KG1 (cell line): Measurements from ENCODE around the gene WDR59.
"Not testable (repeated sequence)": the region's sequence is repeated elsewhere in the genome, so short reads cannot be mapped to it uniquely, and the experiment has no call there.

Experiments used
- DNase-seq: peaks from one replicate; lab custom pipeline; 2025; lab: John Stamatoyannopoulos, UW

Gene WDR59

GRCh38 chr16:74973304-74973703, 11.6 kb downstream of the WDR59 start:
- DNase-seq = no peak

- no peak for DNase-seq
Observed at GRCh38 chr16:74954763-74955162, 30.2 kb downstream of the WDR59 start.

GRCh38 chr16:74951681-74952080, 33.2 kb downstream of the WDR59 start:
- DNase-seq = no peak

DNA sequence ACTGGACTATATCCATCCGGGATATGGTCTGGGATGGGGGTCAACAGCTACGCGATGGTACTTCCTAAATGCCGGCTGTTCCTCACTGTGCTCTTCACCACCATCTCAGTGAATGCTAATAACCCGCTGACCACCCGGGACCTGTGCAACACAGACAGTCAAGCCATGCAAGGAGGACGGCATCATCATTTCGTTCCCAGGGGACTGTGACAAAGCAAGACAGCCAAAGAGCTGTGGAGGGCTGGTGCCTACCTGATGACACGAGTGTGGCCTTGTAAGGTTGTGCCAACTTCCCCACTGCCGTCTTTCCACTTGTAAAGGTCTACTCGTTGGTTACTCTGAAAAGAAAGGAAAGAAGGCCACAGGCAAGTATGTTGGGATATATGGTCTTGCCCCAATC, 33.7 kb downstream of the WDR59 start:
- DNase-seq = no peak

GRCh38 chr16:74950511-74950910, 34.4 kb downstream of the WDR59 start:
- DNase-seq = no peak

DNA sequence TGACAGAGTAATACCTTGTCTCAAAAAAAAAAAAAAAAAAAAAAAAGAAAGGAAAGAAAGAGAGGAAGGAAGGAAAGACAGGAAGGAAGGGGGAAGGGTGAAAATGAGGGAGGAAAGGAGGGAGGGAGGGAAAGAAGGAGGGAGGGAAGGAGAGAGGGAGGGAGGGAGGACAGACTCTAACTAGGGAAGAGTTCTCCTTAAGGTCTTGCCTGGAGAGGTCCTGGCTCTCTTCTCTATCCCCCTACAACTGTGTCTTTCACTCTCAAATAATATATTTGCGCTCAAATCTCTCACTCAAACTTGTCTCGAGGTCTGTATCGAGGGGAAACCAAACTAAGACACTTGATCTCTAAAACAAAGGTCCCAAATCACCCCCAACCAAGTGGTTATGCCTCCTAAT, 35.6 kb downstream of the WDR59 start:
- DNase-seq = no peak

DNA sequence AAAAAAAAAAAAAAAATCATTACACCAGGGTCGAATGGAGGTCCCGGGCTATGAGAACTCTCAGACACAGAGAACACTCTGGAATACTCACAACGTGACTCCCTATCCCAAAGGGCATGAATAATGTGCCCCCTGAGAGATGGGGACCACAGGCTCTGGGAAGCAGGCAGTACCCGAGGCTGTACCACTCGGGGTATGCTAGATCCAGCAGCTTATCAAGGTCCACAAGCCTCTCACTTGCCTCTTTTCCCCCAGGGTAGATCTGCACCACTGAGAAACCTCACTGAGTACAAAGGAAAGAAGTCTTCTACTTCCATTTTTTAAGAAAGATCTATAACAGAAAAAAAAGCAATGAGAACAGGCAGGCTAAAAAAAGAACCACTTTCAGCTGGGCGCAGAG, 40.5 kb downstream of the WDR59 start:
- DNase-seq = no peak

- DNase-seq = no peak
Observed at GRCh38 chr16:74942977-74943918, 41.7 kb downstream of the WDR59 start.

DNA sequence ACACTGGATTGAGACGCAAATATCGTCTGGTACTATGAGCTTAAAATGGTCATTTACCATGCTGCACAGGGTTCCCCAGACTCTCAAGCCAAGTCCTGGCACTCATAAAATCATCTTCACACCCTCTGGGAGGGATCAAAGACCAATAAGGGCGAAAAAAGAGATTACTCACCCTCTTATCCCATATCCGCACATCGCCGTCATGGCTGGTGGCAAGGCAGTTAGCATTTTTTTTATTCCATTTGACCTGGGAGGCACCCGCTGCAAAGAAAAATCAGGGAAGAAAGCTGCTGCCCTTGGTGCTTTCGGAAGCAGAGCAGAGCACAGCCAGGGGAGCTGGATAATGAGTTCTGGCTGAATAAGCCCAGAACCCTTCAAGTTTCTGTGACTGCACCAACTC, 42.4 kb downstream of the WDR59 start:
- no peak for DNase-seq

DNA sequence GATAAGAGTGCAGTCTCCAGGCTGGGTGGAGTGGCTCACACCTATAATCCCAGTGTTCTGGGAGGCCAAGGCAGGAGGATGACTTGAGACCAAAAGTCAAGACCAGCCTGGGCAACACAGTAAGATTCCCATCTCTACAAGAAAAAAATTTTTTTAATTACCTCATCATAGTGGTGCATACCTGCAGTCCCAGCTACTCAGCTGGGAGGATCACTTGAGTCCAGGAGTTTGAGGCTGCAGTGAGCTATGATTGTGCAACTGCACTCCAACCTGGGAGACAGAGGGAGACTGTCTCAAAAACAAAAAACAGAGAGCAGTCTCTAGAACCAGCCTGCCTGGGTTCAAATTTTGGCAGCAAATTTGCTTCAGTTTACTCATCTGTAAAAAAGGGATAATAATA, 45.2 kb downstream of the WDR59 start:
- no peak for DNase-seq

DNA sequence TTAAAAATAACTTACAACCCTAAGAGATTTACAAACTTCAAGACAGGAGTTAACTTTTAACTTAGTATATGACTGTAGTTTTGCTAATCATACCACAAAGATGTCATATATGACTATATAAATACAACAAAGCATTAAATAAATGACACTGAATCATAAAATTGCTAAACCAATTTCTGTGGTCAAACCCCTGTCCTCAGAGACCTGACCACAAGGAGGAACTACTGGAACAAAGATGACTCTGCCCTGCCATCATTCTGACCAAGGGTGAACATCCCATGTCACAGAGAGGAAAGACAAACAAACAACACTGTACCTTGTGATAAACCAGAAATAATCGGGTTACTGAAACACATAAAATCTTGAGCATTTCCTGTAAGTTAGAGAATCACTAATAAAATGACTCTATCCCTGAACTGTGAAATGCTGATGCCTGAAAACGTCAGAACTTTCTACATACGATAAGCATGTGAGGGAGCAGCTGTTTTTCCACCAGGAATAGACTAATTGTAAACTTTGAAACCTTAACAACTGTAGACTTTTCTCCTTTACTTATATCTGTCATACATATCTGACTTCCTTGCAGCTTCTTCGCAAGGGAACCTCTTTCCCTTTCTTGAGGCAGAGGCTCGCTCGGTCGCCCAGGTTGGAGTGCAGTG, 47.9 kb downstream of the WDR59 start:
- DNase-seq = peak; percentile 20

DNA sequence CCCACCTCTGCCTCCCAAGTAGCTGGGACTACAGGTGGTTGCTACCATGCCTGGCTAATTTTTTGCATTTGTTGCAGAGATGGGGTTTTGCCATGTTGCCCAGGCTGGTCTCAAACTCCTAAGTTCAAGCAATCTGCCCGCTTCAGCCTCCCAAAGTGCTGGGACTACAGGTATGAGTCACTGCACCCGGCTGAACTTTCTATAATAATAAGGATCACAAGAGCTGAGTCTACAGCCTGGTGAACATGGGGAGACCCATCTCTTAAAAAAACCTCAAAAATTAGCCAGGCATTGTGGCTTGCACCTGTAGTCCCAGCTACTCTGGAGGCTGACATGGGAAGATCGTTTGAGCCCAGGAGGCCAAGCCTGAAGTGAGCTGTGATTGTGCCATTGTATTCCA, 53.5 kb downstream of the WDR59 start:
- DNase-seq = no peak

- no peak for DNase-seq
Observed at GRCh38 chr16:74929636-74930035, 55.3 kb downstream of the WDR59 start.

- DNase-seq = no peak
Observed at GRCh38 chr16:74926805-74927204, 58.1 kb downstream of the WDR59 start.

- no peak for DNase-seq
Observed at GRCh38 chr16:74923766-74924460, 61.0 kb downstream of the WDR59 start.

- no peak for DNase-seq
Observed at GRCh38 chr16:74922150-74923138, 62.5 kb downstream of the WDR59 start.

DNA sequence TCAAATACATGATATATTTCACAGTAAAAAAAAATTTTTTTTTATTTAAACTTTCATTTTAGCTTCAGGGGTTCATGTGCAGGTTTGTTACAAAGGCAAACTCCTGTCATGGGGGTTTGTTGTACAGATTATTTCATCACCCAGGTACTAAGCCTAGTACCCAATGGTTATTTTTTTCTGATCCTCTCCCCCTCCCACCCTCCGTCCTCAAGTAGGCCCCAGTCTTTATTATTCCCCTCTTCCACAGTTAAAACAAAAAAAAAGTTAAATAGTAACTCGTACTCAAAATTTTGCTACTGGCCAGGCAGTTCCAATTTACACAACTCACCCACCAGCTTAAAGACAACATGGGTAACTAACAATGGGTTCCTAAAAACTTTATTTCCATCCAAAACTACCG, 63.9 kb downstream of the WDR59 start:
- DNase-seq = no peak

DNA sequence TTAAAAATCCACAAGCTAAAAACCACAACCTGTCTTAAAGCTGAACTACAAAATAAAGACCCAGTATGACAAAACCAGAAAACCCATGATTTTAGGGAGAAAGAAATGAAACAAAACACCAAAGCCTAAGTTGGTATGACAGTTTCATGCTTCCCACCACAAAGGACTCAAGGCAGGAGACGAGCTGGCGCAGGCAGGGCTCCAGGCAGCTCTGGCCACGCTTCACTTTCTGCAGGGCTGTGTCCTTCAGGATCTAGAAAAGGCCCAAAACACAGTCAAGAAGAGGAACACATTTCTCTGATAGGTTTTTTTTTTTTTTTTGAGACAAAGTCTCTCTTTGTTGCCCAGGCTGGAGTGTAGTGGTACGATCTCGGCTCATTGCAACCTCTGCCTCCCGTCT, 75.3 kb downstream of the WDR59 start:
- no peak for DNase-seq

GRCh38 chr16:74908759-74909158, 76.2 kb downstream of the WDR59 start:
- not testable (repeated sequence) for DNase-seq

DNA sequence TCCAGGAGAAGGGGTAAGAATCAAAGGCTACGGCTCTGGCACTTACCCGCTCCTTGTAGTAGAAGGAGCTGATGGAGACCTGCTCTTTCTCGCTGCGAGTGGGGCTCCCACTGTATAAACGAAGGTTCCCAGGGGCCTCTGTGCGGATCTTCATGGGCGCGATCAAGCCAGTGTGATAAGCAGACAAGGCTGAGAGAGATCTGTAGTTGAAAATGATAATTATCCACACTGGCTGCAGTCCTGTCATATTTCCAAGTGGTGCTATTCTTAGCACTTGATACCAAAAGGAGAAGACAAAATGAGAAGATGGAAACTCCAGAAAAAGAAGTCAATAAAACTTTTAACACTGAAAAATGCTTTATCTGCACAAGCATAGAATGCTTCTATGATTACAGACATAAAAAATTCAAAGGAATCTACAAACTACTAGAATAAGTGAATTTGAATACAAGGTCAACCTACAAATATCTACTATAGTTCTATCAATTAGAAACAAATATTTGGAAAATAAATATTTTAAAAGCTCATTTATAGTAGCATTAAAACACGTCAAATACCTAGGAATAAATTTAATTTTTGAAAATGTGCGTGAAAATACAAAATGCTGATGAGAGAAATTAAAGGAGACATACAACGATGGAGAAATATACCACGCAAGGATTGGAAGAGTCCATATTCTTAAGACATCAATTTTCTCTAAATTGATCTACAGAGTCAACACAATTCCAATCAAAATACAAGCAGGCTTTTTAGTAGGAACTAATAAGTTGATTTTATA, 80.8 kb downstream of the WDR59 start:
- no peak for DNase-seq

GRCh38 chr16:74903120-74903519, 81.8 kb downstream of the WDR59 start:
- DNase-seq = no peak
